ENCODE measurements around the gene FIZ1.
A peak's percentile ranks its signal among the peaks of the same experiment; 100 is the strongest.

Gene FIZ1

DNA sequence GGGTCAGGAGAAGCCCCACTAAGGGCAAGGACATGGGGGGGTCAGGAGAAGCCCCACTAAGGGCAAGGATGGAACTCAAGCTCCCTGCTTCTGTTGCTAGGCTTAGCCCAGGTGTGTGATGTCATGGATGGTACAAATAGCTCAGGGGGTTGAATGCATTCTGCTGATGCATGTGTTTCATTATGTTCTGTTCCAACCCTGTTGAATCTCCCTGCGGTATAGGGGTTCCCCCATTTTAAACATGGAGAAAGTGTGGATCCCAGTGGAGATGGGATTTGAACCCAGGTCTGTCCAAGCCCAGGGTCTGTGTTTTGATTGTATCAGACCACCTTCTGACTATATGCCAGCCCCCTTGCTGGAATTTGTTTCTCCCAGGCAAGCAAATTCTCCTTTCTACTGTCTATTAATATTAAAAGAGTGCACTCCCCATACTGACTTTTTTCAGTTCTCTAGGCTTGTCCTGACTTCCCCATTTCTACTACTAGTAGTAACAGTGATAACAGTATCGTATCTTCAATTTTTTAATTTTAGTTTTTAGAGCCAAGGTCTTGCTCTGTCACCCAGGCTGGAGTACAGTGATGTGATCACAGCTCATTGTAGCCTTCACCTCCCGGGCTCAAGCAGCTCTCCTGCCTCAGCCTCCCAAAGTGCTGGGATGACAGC, 12.8 kb upstream of the FIZ1 start:
- no peak for DNase-seq

GRCh38 chr19:55611300-55611982, 12.1 kb upstream of the FIZ1 start:
- no peak for DNase-seq

GRCh38 chr19:55609326-55609725, 10.0 kb upstream of the FIZ1 start:
- DNase-seq: no peak

DNA sequence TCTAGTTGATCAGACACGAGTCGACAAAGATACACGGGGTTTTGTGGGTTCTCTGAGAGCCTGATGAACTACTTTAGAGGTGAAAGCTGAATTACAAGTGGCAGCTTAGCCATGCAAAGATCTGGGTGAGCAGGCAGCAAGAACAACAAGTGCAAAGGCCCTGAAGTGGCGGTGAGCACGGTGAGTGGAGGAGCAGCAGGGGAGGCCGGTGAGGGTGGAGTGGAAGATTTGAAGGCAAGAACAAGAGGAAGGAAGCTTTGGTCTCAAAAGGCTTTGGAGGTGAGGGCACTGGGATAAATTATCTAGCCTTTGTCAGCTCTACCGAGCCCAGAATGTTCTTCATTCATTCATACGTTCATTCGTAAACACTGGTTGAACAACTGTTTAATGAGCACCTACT, 7.5 kb upstream of the FIZ1 start:
- no peak for DNase-seq

DNA sequence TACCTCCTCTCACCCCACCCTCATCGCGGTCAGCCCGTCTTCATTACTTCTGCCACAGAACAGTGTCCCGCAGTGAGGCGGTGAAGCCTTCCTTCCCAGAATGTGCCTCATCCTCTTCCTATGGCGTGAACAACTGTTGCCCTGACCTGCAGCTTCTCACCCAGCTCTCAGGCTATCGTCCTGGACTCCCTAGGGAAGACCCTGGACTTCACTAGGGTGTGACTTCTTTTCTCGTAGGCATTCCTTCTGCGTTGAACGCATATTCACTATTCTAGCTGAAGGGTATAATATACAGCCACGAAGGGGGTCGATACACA, 7.1 kb upstream of the FIZ1 start:
- DNase-seq: no peak

- peak; percentile 93 for DNase-seq
Measured at GRCh38 chr19:55605637-55606470, 6.5 kb upstream of the FIZ1 start, which contains the start of gene ZNF865. Gene ZNF865 (plus strand): TSS chr19:55605647. CDS start chr19:55613619, 7,972 bp downstream.

DNA sequence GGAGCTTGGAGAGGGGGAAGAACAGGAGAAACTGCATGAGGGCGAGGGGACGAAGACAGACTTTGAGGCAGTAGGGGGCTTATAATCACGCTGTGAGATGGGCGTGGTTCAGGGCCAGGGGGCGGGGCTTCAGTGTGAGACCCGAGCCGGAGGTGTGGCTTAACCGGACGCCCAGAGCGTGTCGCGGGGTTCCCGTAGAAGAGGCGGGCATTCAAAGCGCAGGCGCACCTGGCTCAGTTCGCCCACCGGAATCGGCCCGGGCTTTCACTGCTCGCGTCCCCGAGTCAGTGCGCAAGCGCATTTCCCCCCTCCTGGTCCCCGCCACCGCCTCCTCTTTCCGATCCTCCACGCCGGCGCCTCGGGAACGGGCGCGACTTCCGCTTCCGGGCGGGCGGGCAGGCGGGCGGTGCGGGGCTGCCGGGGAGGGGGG, 5.9 kb upstream of the FIZ1 start:
- DNase-seq: peak; percentile 99

DNA sequence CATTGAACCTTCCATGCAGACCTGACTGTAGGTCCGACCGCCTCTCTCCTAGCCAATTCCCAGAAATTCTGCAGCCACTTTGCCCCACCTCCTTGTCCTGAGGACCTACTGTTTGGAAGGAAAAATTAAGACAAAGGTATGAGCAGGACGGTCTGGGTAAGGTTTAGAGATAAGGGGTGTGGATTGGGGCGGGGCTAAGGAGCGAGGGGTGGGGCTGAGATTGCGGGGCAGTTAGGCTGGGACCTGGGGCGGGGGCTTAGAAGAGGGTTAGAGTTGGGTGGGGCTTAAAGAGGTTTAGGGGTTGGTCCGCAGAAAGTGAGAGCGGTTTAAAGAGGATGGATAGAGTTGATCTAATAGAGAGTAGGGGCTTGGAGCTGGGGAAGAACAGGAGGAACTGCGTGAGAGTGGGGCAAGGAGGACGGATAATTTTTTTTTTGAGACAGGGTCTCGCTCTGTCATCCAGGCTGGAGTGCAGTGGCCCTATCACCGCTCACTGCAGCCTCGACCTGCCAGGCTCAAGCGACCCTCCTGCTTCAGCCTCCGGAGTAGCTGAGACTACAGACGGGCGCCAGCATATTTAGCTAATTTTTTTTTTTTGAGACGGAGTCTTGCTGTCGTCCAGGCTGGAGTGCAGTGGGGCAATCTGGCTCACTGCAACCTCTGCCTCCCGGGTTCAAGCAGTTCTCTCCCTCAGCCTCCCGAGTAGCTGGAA, 4.4 kb upstream of the FIZ1 start:
- peak; percentile 46 for DNase-seq

- DNase-seq: no peak
Measured at GRCh38 chr19:55603115-55603514, 3.8 kb upstream of the FIZ1 start.

DNA sequence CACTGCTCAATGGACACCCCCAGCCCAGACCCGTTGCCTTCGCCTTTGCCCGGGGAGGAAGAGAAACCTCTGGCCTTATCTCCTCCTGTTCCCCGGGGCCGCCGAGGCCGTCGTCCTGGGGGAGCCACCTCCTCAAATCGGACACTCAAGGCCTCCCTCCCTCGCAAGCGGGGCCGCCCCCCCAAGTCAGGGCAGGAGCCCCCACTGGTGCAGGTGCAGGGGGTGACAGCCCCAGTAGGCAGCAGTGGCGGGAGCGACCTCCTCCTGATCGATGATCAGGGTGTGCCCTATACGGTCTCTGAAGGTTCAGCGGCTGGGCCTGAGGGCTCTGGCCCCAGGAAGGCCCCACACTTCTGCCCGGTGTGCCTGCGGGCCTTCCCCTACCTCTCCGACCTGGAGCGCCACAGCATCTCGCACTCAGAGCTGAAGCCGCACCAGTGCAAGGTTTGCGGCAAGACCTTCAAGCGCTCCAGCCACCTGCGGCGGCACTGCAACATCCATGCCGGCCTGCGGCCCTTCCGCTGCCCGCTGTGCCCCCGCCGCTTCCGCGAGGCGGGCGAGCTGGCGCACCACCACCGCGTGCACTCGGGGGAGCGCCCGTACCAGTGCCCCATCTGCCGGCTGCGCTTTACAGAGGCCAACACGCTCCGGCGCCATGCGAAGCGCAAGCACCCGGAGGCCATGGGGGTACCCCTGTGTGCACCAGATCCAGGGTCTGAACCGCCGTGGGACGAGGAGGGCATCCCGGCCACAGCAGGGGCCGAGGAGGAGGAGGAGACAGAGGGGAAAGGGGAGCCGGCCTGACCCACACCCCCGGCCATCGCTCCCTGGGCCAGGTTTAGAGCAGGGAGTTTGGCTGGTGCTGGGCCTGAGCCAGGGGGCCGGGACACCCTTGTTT, 3.0 kb upstream of the FIZ1 start:
- no peak for DNase-seq

DNA sequence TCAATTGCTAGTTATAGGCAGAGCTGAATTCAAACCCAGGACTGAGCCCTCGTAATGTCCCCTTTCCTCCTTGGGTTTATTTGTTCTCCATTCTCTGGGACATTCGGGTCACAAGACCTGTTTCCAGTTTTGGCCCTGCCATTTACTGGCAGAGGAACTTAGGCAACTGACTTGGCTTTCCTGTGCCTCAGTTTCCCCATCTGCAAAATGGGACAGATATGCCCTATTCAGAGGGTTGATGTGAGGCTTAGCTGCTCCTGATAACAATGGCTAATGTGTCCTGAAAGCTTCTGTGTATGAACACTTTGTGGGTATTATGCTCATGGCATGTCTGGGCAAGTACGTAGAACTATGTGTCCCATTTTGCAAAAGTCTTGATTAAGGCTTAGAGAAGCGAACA, 1.8 kb upstream of the FIZ1 start:
- DNase-seq: no peak

GRCh38 chr19:55600662-55601028, 1.3 kb upstream of the FIZ1 start:
- DNase-seq: no peak

DNA sequence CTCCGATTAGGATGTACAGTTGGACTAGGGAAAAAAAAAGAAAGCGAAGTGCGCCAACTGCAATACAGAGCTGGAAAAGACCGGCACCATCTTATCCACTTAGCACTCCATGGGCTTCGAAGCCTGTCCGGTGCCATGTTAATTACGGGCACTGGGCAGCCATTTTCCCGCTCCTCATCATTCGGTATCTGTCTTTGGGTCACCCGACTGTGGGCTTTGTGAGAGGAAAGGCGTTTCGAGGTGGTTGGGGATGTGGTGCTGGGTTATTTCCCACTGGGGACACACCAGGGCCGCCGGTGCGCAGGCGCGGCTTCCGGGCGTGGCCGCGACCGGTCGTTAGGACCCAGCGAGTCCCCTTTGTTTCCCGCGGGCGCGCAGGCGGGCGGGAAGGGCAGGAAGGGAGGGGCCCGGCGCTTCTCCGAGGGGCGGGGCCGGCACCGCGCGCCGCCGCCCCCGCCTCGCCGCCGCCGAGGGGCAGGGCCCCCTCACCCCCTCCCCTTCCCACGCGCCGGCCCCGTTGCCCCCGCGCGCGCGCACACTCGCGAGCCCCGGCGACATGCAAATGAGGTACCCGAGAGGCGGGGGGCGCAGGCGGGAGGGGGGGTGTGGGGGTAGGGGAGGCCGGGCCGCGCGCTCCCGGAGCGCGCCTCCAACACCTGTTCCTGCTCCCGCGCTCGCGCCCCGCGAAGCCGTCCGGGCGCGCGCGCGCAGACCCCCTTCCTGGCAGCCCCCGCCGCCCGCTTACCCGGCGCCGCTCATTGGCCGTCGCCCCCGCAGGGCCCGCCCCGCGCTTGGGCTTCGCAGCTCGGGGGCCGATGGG, 735 bp upstream of the FIZ1 start, which contains the start of gene ZNF524:
ZNF524 (plus strand) TSS at position 447 of the 820 bp plus-strand sequence. CDS start 1,825 bp downstream, outside the sequence.
- peak; percentile 95 for DNase-seq

DNA sequence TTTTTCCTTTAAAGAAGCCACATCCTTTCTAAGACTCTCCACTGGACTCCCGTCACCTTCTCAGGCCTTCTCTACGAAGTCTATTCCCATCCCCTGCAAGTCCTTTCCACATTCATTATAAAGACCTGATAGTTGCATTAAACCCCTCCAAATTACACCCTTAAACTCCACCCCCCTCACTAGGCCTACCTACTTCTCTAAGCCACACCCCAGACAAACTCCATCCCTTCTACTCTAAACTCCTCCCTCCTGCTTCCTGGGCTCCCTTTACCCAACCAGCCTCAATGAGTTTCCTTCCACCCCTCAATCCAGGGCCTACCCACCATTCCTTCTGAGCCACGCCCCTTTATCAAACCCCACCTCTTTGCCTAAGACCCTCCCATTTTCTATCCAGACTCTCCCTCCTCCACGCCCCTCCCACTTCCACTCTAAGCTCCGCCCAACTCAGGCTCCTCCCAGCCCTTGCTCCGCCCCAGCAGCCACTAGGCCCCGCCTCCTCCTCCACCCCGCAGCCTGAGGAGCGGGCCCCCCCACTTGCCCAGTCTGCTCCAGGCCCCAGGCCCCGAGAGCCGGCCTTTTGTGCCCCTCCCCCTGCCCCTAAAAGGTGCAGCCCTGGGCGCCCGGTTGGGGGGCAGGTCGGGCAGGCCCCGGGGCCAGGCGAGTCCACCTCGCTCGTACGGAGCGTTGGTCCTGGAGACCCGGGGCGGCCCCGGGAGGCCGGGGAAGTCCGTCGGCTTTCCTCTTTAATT, 424 bp downstream of the FIZ1 start:
- DNase-seq: peak; percentile 97

DNA sequence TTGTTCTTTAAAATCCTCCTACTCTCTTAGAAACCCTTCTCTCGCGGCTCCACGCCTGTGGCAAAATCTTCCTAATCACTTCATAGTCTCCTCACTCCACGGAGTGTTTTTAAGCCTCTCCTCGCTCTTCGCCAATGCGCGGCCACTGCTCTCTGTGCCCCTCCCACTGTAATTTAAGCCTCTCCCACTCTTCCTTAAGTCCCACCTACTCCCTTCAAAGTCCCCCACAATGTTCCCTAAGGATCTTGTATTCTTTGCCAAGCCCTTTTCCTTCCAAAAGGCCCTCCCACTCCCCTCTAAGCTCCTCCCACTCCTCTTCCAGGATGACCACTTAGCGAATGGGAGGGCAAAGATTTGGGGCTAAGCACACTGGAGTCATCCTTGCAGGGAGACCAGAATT, 1.3 kb downstream of the FIZ1 start:
- DNase-seq: no peak

- DNase-seq: no peak
Measured at GRCh38 chr19:55597501-55597921, 1.8 kb downstream of the FIZ1 start.

DNA sequence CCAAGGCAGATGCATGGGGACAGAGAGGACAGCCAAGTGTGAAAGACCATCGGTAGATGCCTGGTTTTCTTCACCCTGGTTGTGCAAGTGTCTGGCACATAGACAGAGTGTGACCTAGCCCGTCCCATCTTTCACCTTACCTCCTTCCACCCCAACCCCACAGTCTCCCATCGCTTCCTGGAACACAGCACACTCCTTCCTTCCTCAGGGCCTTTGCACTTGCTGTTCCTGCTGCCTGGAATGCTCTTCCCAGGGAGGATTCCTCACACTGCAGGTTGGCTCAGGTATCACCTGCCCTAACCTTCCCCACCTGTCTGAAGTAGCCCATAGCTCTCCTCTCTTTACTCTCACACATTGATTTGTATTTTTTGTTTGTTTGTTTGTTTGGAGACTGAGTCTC, 3.0 kb downstream of the FIZ1 start:
- no peak for DNase-seq

DNA sequence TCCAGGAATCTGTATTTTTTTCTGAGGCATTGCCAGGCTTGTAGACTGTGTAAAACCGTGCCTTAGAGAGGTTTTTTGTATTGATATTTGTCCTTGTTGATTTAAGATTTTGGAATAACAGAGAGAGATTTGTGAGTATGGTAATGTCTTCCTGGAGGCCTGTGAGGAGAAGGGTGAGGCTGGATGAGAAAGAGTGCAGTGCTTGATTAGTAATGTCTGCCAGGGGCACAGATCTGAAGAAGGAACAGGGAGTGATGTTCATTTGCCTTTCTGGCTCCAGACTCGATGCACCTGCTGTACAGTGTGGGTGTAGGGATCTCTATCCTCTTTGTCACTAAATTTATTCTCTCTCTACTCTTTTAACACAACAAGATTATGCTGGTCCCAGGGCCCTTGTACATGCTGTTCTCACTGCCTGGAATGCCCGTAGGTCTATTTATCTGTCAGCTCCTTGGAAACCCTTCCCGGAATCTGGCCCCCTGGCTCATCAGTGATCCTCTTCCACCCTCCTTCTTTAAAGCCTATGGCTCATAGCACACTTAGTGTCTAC, 4.2 kb downstream of the FIZ1 start:
- DNase-seq: no peak

DNA sequence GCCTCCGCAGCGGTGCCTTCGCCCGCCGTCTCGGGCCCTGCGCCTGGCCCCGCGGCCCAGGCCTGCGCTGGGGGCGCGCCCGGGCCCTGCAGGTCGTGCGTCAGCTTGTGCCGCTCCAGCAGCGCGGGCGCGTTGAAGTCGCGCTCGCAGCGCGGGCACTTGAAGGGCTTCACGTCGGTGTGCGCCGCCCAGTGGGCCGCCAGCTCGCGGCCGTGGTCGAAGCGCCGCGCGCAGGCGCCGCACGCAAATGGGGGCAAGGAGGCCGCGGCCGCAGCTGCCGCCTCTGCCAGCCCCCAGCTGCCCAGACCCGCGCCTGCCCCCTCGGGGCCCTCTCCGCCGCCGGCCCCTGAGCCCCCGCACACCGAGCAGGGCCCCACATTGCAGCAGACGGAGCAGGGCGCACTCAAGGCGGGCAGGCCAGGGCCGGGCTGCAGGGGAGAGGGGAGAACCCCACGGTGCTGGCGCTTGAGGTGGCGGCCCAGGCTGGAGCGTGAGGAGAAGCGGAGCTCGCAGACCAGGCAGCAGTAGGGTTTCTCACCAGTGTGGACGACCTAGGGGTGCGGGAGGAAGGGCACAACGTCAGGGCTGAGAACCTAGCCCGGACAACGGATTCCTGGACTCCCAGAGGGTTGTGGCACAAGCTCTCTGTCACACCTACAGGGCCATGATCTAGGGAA, 6.1 kb downstream of the FIZ1 start:
- DNase-seq: no peak
